GM12878 (cell line): ENCODE measurements around the gene SEPTIN5. TPM values are rescaled to one million over a fixed set of nuclear protein-coding genes. Genes with fewer than 3 reads are reported as not detected.

Source experiments
- ATAC-seq: fragments of 200-7000 bp; cut with Tn5 transposase; 3 replicates; pipeline ENCODE4 v1.9.1; 2020; ENCODE audit warnings: mild to moderate bottlenecking, moderate library complexity
- BruUV-seq: library from RNA; stranded (reverse); fragments of 400-500 nt; replicated peaks from 2 replicates; lab custom pipeline; 2021; lab: Mats Ljungman, UMichigan
- CTCF ChIA-PET: fragments of 300-600 bp; sonication (Branson Sonifier 250); formaldehyde crosslinking; extraction: SDS; loops from one replicate; lab custom pipeline; 2021; ENCODE audit warnings: inconsistent platforms; lab: Yijun Ruan, JAX
- POLR2A ChIA-PET: fragments of 350-600 bp; formaldehyde crosslinking; extraction: SDS; loops from one replicate; lab custom pipeline; 2021; ENCODE audit warnings: inconsistent platforms; lab: Charles Lee
- RAD21 ChIA-PET: fragments of 300-600 bp; sonication (Branson Sonifier 250); formaldehyde crosslinking; loops from one replicate; lab custom pipeline; 2023; ENCODE audit warnings: antibody characterized with exemption; ENCODE audit not compliant: unreplicated experiment; lab: Charles Lee
- SMC1A ChIA-PET: fragments of 300-600 bp; sonication (Branson Sonifier 250); formaldehyde crosslinking; loops from one replicate; lab custom pipeline; 2023; ENCODE audit not compliant: unreplicated experiment, uncharacterized antibody; lab: Charles Lee
- DNase-seq: peaks from one replicate; pipeline ENCODE4 v3.0.0-alpha.2; 2011; ENCODE audit warnings: low read depth, low spot score
- FAIRE-seq: peaks from 3 replicates; lab custom pipeline; 2011; peaks lifted over from hg19 to GRCh38; lab: Jason Lieb, UNC
- H2AFZ ChIP-seq: 2 replicates; pipeline ENCODE4 v1.6.0; 2011; ENCODE audit warnings: low read depth, low read length, control low read depth; ENCODE audit not compliant: control insufficient read depth
- H3K27ac ChIP-seq: 2 replicates; pipeline ENCODE4 v1.5.1; 2011; ENCODE audit warnings: control low read depth; ENCODE audit not compliant: control insufficient read depth, insufficient read depth
- H3K27me3 ChIP-seq, 2 experiments: replicated peaks in 1 of 2; 2 replicates each; pipeline versions ENCODE4 v1.6.0 to v1.6.1; 2011; ENCODE audit warnings: low read length in 1 of 2; ENCODE audit not compliant: control insufficient read depth in 2 of 2, insufficient read depth in 2 of 2
- H3K36me3 ChIP-seq, 2 experiments: 2 replicates each; pipeline ENCODE4 v1.5.1; 2011; ENCODE audit warnings: low read length in 1 of 2; ENCODE audit not compliant: control insufficient read depth in 2 of 2, insufficient read depth in 2 of 2
- H3K4me1 ChIP-seq: 2 replicates; pipeline ENCODE4 v1.6.1; 2011; ENCODE audit warnings: mild to moderate bottlenecking, low read length, moderate library complexity, mixed read lengths; ENCODE audit not compliant: control insufficient read depth, insufficient read depth
- H3K4me2 ChIP-seq: 2 replicates; pipeline ENCODE4 v1.6.0; 2011; ENCODE audit warnings: control low read depth; ENCODE audit not compliant: control insufficient read depth, insufficient read depth
- H3K4me3 ChIP-seq: fragments of 200-600 bp; sonication (generic); 2 replicates; pipeline ENCODE4 v1.5.1; 2016
- H3K79me2 ChIP-seq: 2 replicates; pipeline ENCODE4 v1.6.0; 2011; ENCODE audit warnings: low read length; ENCODE audit not compliant: control insufficient read depth, insufficient read depth
- H3K9ac ChIP-seq: 2 replicates; pipeline ENCODE4 v1.8.0; 2011; ENCODE audit warnings: low read length, control low read depth, mixed read lengths; ENCODE audit not compliant: control insufficient read depth, insufficient read depth
- H3K9me3 ChIP-seq: replicated peaks from 3 replicates; pipeline ENCODE4 v1.5.1; 2011; ENCODE audit warnings: mild to moderate bottlenecking, low read length; ENCODE audit not compliant: control insufficient read depth, insufficient read depth
- H4K20me1 ChIP-seq: 2 replicates; pipeline ENCODE4 v1.6.0; 2011; ENCODE audit not compliant: control insufficient read depth, insufficient read depth
- EZH2 ChIP-seq: IDR thresholded peaks from 2 replicates; pipeline ENCODE4 v1.6.1; 2012; ENCODE audit warnings: low read depth, mild to moderate bottlenecking, control low read depth, inconsistent platforms, low read length, borderline replicate concordance; ENCODE audit not compliant: control insufficient read depth
- SMAD5 ChIP-seq: IDR thresholded peaks from 2 replicates; pipeline ENCODE4 v1.6.1; 2016; ENCODE audit warnings: antibody characterized with exemption, low read depth
- SUZ12 ChIP-seq: fragments of 200-600 bp; sonication (generic); IDR thresholded peaks from one replicate; pipeline ENCODE4 v1.6.1; 2018; ENCODE audit warnings: antibody characterized with exemption, mild to moderate bottlenecking; ENCODE audit not compliant: unreplicated experiment
- TCF3 ChIP-seq: IDR thresholded peaks from 2 replicates; pipeline ENCODE4 v1.6.1; 2012; ENCODE audit warnings: low read depth, mild to moderate bottlenecking, low read length, borderline replicate concordance; ENCODE audit not compliant: insufficient read depth
- WGBS: methylation state at CpG from one replicate; pipeline ENCODE4 v1.1.6; 2016; ENCODE audit warnings: low lambda C conversion rate; ENCODE audit not compliant: insufficient replicate concordance, insufficient coverage; ENCODE audit errors: missing lambda C conversion rate; 5-methylcytosine and 5-hydroxymethylcytosine counted together
- in situ Hi-C: fragments of 300-500 bp; cut with MboI; formaldehyde crosslinking; loops from 9 replicates; pipeline ENCODE4 v1.14.3; 2018; ENCODE audit warnings: mixed read lengths
- intact Hi-C: fragments of 100-400 bp; cut with micrococcal nuclease; formaldehyde crosslinking; loops from one replicate; pipeline ENCODE4 v1.14.2; 2022; ENCODE audit not compliant: unreplicated experiment
- polyA plus RNA-seq, 11 experiments: library from polyadenylated mRNA; depleted of rRNA in 4 of 11; unstranded in 6 of 11; stranded (reverse) in 5 of 11; fragments of >200 nt; fragmentation: Nextera tagmentation in 4 of 11; fragmentation: Illumina TruSeq in 1 of 11; extraction: Ambion mirVana in 4 of 11; extraction: Trizol in 1 of 11; gene quantifications; 1 replicate in 1 of 11; 2 replicates in 10 of 11; pipeline versions ENCODE4 v1.2.1 to v1.2.3, GENCODE V29; 2011 to 2016; ENCODE audit warnings: inconsistent platforms in 2 of 11, missing spikeins in 2 of 11, low read depth in 1 of 11
- total RNA-seq, 4 experiments: library from RNA; depleted of rRNA in 3 of 4; stranded (reverse); fragments of >200 nt in 3 of 4; fragmentation: Illumina TruSeq in 1 of 4; extraction: Trizol in 1 of 4; gene quantifications; 2 replicates each; pipeline versions ENCODE4 v1.2.1 to v1.2.3, GENCODE V29; 2013 to 2021

Gene SEPTIN5
- total and polyA plus RNA-seq, 10 of the 15 experiments (the other 5 are each of a cell fraction or from before 2014, with no cell fraction given): 0.13 to 1.1 (median 0.34) TPM; not detected in 5

DNA sequence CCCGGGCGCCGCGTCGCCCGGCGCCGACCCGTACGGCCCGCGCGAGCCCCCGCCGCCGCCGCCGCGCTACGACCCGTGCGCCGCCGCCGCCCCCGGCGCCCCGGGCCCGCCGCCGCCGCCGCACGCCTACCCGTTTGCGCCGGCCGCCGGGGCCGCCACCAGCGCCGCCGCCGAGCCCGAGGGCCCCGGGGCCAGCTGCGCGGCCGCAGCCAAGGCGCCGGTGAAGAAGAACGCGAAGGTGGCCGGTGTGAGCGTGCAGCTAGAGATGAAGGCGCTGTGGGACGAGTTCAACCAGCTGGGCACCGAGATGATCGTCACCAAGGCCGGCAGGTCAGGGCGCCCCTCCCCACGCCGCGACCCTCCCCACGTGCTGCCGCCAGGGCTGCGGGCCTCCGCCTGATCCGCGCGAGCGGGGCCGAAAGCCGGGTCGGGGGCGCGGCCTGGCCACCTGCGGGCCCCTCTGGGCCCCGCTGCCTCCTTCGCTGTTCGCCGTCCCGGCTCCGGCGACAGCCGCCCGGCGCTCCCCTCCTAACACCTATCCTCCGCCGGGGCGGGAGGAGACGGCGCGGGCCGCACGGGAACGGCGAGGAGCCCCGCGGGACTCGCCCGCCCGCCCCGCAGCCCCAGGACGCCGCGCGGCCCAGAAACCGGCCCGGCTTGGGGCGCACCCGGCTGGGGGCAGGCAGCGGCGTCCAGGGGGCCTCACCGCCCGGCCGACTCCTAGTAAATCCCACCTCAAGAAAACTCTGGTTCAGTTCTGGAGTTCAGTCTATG is 46.8 kb downstream of the SEPTIN5 start:
- CTCF ChIA-PET: no interaction called here
- TF ChIP-seq SMAD5 (no peak), SUZ12 (peak; percentile 74)
- 27% methylated on average over 40 of the region's 117 CpGs for WGBS
- Histone ChIP-seq H3K27ac (no peak overlapping the region), H4K20me1 (no peaks in the 10 kb centered on the region; the same call in 1 of the 2 replicates), H3K36me3 (no peaks in the 10 kb centered on the region), H3K27me3 (peaks cover 16% of the 10 kb centered on the region in 2 experiments), H3K9ac (no peak overlapping the region), H3K4me1 (peaks cover 6% of the 10 kb centered on the region), H3K79me2 (no peaks in the 10 kb centered on the region), H3K4me3 (no peak overlapping the region), H3K9me3 (no peaks in the 10 kb centered on the region), H3K4me2 (no peak overlapping the region), H2AFZ (no peak overlapping the region)
- intact Hi-C loops: no loop called here
- RAD21 ChIA-PET: no interaction called here
- SMC1A ChIA-PET: no interaction called here
- POLR2A ChIA-PET: no interaction called here
- DNase-seq: no peak
- BruUV-seq: no TSS peak
- no peak for FAIRE-seq
- in situ Hi-C loops: no loop called here
- ATAC-seq: no peak

DNA sequence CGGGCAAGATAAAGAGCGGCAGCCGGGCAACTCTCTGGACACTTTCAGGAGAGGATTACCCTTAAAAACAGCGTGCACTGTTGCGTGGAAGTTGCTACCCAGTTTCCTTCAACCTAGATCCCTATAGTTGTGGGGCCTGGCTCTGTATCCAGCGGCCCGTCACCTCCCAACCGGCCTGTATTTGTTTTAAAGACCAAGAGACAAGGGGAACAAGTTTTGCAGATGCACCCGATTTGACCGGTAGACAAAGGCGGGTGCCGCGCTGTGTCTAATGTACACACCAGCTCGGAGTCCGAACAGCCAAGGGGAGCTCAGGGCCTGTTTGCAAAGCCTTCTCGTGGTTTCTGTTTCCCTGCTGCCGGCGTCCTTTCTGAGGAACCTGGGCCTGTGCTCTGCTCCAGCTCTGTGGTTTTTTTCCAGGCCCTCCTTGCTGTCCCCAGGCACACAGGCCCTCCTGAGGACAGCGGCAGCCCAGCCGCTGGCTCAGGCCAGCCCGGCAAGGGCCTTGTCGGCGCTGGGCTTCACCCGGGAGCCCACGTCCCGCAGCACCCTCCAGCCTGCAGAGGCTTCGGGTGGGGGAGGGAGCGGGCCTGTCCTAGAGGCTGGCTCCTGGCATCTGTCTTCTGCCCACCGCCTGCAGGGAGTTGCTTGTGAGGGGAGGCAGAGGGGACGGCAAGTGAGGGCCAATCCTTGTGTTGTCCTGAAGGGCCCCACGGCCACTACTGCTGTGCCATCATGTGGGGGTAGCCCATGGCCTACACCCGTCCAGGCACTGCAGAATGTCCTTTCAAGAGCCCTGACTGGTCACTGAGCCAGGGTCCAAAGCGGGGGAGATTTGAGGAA is 47.6 kb downstream of the SEPTIN5 start:
- no peak overlapping the region for H3K27ac ChIP-seq
- BruUV-seq: no TSS peak
- in situ Hi-C loops: no loop called here
- H3K79me2 ChIP-seq: no peaks in the 10 kb centered on the region
- FAIRE-seq (no peak), ATAC-seq (no peak), DNase-seq (no peak)
- H2AFZ ChIP-seq: no peak overlapping the region
- no peaks in the 10 kb centered on the region for H4K20me1 ChIP-seq
- no peak overlapping the region for H3K4me3 ChIP-seq
- SMC1A ChIA-PET: no interaction called here
- peaks cover 12 to 13% of the 10 kb centered on the region in 2 experiments for H3K27me3 ChIP-seq
- no peak overlapping the region for H3K9ac ChIP-seq
- POLR2A ChIA-PET: no interaction called here
- TF ChIP-seq EZH2 (0 out of 2 replicates have a peak, but pooled peaks have one; percentile 47), TCF3 (no peak)
- no peaks in the 10 kb centered on the region for H3K9me3 ChIP-seq
- CTCF ChIA-PET: no interaction called here
- H3K36me3 ChIP-seq: no peaks in the 10 kb centered on the region
- RAD21 ChIA-PET: no interaction called here
- H3K4me2 ChIP-seq: no peak overlapping the region
- H3K4me1 ChIP-seq: peaks cover 3% of the 10 kb centered on the region
- 68% methylated on average over 33 of the region's 33 CpGs for WGBS
- intact Hi-C loops: no loop called here
